CD4-positive, alpha-beta T cell (primary cell): Measurements from ENCODE around the gene SNAP47. TPM values are rescaled to one million over a fixed set of nuclear protein-coding genes. Genes with fewer than 3 reads are reported as not detected.

Source experiments
- ATAC-seq: fragments of 200-7000 bp; cut with Tn5 transposase; one replicate; pipeline ENCODE4 v1.10.0; 2022; ENCODE audit warnings: mild to moderate bottlenecking; ENCODE audit not compliant: poor library complexity
- CTCF ChIA-PET: fragments of 350-600 bp; sonication (Branson Sonifier 250); formaldehyde crosslinking; loops from one replicate; lab custom pipeline; 2021; ENCODE audit warnings: antibody characterized with exemption, inconsistent platforms; lab: Charles Lee
- POLR2A ChIA-PET: fragments of 350-600 bp; sonication (Branson Sonifier 250); formaldehyde crosslinking; loops from one replicate; lab custom pipeline; 2021; ENCODE audit warnings: antibody characterized with exemption, inconsistent platforms; lab: Charles Lee
- DNase-seq, 14 experiments: peaks; one replicate each; pipeline ENCODE4 v3.0.0-alpha.2; 2013 to 2020; ENCODE audit warnings: mixed read lengths in 2 of 14
- H3K27ac ChIP-seq, 2 donors: one replicate each; pipeline versions ENCODE4 v1.5.1 to v1.7.0; 2013; ENCODE audit warnings: low read length in 2 of 2, low read depth in 1 of 2, mild to moderate bottlenecking in 1 of 2
- H3K27me3 ChIP-seq, 2 experiments: 1 replicate in 1 of 2; 2 replicates in 1 of 2; pipeline versions ENCODE4 v1.6.1 to v1.7.0; 2013; ENCODE audit warnings: low read length in 2 of 2, control low read depth in 1 of 2, mild to moderate bottlenecking in 1 of 2, moderate library complexity in 1 of 2; ENCODE audit not compliant: insufficient read depth in 2 of 2, control insufficient read depth in 1 of 2
- H3K36me3 ChIP-seq: one replicate; pipeline ENCODE4 v1.6.1; 2013; ENCODE audit warnings: low read length, control low read depth; ENCODE audit not compliant: insufficient read depth
- H3K4me1 ChIP-seq: one replicate; pipeline ENCODE4 v1.6.1; 2013; ENCODE audit warnings: low read length, control low read depth; ENCODE audit not compliant: insufficient read depth
- H3K4me3 ChIP-seq: one replicate; pipeline ENCODE4 v1.5.1; 2013; ENCODE audit warnings: mild to moderate bottlenecking, low read length, moderate library complexity
- H3K9me3 ChIP-seq, 2 experiments: 1 replicate in 1 of 2; 2 replicates in 1 of 2; pipeline versions ENCODE4 v1.6.1 to v1.7.0; 2013; ENCODE audit warnings: low read length in 2 of 2, mild to moderate bottlenecking in 2 of 2, control low read depth in 1 of 2, moderate library complexity in 1 of 2; ENCODE audit not compliant: control insufficient read depth in 1 of 2, insufficient read depth in 1 of 2
- H3K27ac Mint-ChIP-seq: one replicate; pipeline ENCODE4 v1.8.0; 2020; ENCODE audit warnings: mixed read lengths
- H3K27me3 Mint-ChIP-seq: one replicate; pipeline ENCODE4 v1.8.0; 2021; ENCODE audit warnings: mixed read lengths
- H3K36me3 Mint-ChIP-seq: one replicate; pipeline ENCODE4 v1.8.0; 2021; ENCODE audit warnings: low read depth, mixed read lengths
- H3K4me1 Mint-ChIP-seq: one replicate; pipeline ENCODE4 v1.8.0; 2021; ENCODE audit warnings: low read depth, mixed read lengths
- H3K4me3 Mint-ChIP-seq: one replicate; pipeline ENCODE4 v1.8.0; 2020; ENCODE audit warnings: mild to moderate bottlenecking, mixed read lengths
- H3K9me3 Mint-ChIP-seq: one replicate; pipeline ENCODE4 v1.8.0; 2020; ENCODE audit warnings: mixed read lengths
- CTCF ChIP-seq: fragments of 200-600 bp; IDR thresholded peaks from one replicate; pipeline ENCODE4 v1.8.0; 2022; ENCODE audit warnings: antibody characterized with exemption, mild to moderate bottlenecking
- intact Hi-C, 2 experiments: fragments of 100-400 bp; cut with DNase I in 1 of 2; cut with micrococcal nuclease in 1 of 2; formaldehyde crosslinking; loops; one replicate each; pipeline versions ENCODE4 v1.15.1 to v1.9.0; 2023 to 2025; cut with DNase I, micrococcal nuclease
- total RNA-seq, 174 experiments: library from RNA in 2 of 174; stranded (reverse) in 2 of 174; gene quantifications; one replicate each; pipeline ENCODE4 v1.2.3 and lab custom pipeline; 2021 to 2026

The SNAP47 gene
- total RNA-seq, 2 experiments from 2014 or later, result 12.8 to 14.0 TPM

- peaks cover 4% of the 10 kb centered on the region for H3K36me3 ChIP-seq
- ATAC-seq (no peak), DNase-seq (no peak)
- H3K9me3 ChIP-seq, result no peaks in the 10 kb centered on the region
- no peaks in the 10 kb centered on the region for H3K27me3 ChIP-seq
- H3K27me3 Mint-ChIP-seq, result no peaks in the 10 kb centered on the region
- POLR2A ChIA-PET, result no interaction called here
- H3K4me1 ChIP-seq, result peaks cover 41% of the 10 kb centered on the region
- no peak overlapping the region for H3K4me3 ChIP-seq
- H3K36me3 Mint-ChIP-seq, result peaks cover 12% of the 10 kb centered on the region
- H3K9me3 Mint-ChIP-seq, result no peaks in the 10 kb centered on the region
- H3K4me1 Mint-ChIP-seq, result peaks cover 65% of the 10 kb centered on the region
- intact Hi-C loops, result loop anchor here in 1 of 2 experiments (5.0 to 10.0 kb wide), 4 partner anchors 148 to 1886 kb away; partner anchors contain the start of genes C1orf35, IBA57, MRPL55 and TAF5L
- H3K27ac ChIP-seq, result no peak overlapping the region
- H3K27ac Mint-ChIP-seq, result no peak overlapping the region
- CTCF ChIA-PET, result no interaction called here
- no peak overlapping the region for H3K4me3 Mint-ChIP-seq
- no peak for TF ChIP-seq CTCF
Observed at GRCh38 chr1:227738820-227739219, 3.6 kb downstream of the SNAP47 start.

GRCh38 chr1:227739636-227740035 is 4.4 kb downstream of the SNAP47 start:
- Histone ChIP-seq H3K9me3 (no peaks in the 10 kb centered on the region), H3K27ac (no peak overlapping the region), H3K4me3 (no peak overlapping the region), H3K27me3 (no peaks in the 10 kb centered on the region), H3K36me3 (peaks cover 4% of the 10 kb centered on the region), H3K4me1 (peaks cover 37% of the 10 kb centered on the region)
- Mint-ChIP-seq H3K27me3 (no peaks in the 10 kb centered on the region), H3K36me3 (peaks cover 6% of the 10 kb centered on the region), H3K4me3 (peak overlapping the region; percentile 4), H3K4me1 (peaks cover 65% of the 10 kb centered on the region), H3K9me3 (no peaks in the 10 kb centered on the region), H3K27ac (no peak overlapping the region)
- ChIA-PET CTCF (no interaction called here), POLR2A (no interaction called here)
- TF ChIP-seq CTCF, result no peak
- ATAC-seq (no peak), DNase-seq (no peak)
- intact Hi-C loops, result loop anchor here in 1 of 2 experiments (5.0 to 10.0 kb wide), 4 partner anchors 148 to 1885 kb away; partner anchors contain the start of genes C1orf35, IBA57, MRPL55 and TAF5L

- TF ChIP-seq CTCF, result no peak
- Histone ChIP-seq H3K9me3 (no peaks in the 10 kb centered on the region), H3K4me3 (no peak overlapping the region), H3K4me1 (peaks cover 41% of the 10 kb centered on the region), H3K27ac (no peak overlapping the region), H3K27me3 (no peaks in the 10 kb centered on the region), H3K36me3 (peaks cover 4% of the 10 kb centered on the region)
- ChIA-PET POLR2A (interaction anchor here (1.1 kb wide), 1 partner anchor 18 kb away, joined by 4 read pairs; no protein-coding TSS in a partner anchor), CTCF (no interaction called here)
- intact Hi-C loops, result no loop called here
- ATAC-seq, result no peak
- Mint-ChIP-seq H3K27ac (peak overlapping the region; percentile 17), H3K27me3 (no peaks in the 10 kb centered on the region), H3K9me3 (no peaks in the 10 kb centered on the region), H3K36me3 (peaks cover 5% of the 10 kb centered on the region), H3K4me3 (peak overlapping the region; percentile 71), H3K4me1 (peaks cover 73% of the 10 kb centered on the region)
- DNase-seq, result no peak
Observed at GRCh38 chr1:227740401-227740960, 5.2 kb downstream of the SNAP47 start.
